AML-193 (cell line): ENCODE results near the gene GALR3.
"Not testable (repeated sequence)": the region's sequence is repeated elsewhere in the genome, so short reads cannot be mapped to it uniquely, and the experiment has no call there.

Source experiments
- DNase-seq, 2 experiments: peaks; one replicate each; lab custom pipeline; 2025; lab: John Stamatoyannopoulos, UW

GALR3 gene

GRCh38 chr22:37823134-37823985 is at the start of gene GALR3:
GALR3 (plus strand) TSS chr22:37823382; CDS start chr22:37823407, 25 bp downstream.
- DNase-seq, result no peak

- no peak for DNase-seq
Measured at GRCh38 chr22:37774728-37775127, 48.5 kb upstream of the GALR3 start.

- no peak for DNase-seq
Measured at GRCh38 chr22:37775785-37776638, 47.2 kb upstream of the GALR3 start.

GRCh38 chr22:37776639-37777005 is 46.6 kb upstream of the GALR3 start:
- DNase-seq, result no peak

- DNase-seq, result no peak
Measured at GRCh38 chr22:37777122-37777687, 46.0 kb upstream of the GALR3 start.

GRCh38 chr22:37778370-37779009 is 44.7 kb upstream of the GALR3 start:
- DNase-seq, result no peak

GRCh38 chr22:37781434-37782059 is 41.6 kb upstream of the GALR3 start:
- no peak for DNase-seq

- DNase-seq, result no peak
Measured at GRCh38 chr22:37782340-37783168, 40.6 kb upstream of the GALR3 start.

- no peak for DNase-seq
Measured at GRCh38 chr22:37784829-37785495, 38.2 kb upstream of the GALR3 start.

- DNase-seq, result no peak
Measured at GRCh38 chr22:37790234-37790633, 32.9 kb upstream of the GALR3 start.

- no peak for DNase-seq
Measured at GRCh38 chr22:37792494-37792893, 30.7 kb upstream of the GALR3 start.

- DNase-seq, result no peak
Measured at GRCh38 chr22:37794376-37794775, 28.8 kb upstream of the GALR3 start.

- DNase-seq, result no peak
Measured at GRCh38 chr22:37796079-37796478, 27.1 kb upstream of the GALR3 start.

GRCh38 chr22:37797259-37797658 is 25.9 kb upstream of the GALR3 start:
- not testable (repeated sequence) for DNase-seq

GRCh38 chr22:37797874-37798500 is 25.2 kb upstream of the GALR3 start:
- no peak for DNase-seq

- DNase-seq, result not testable (repeated sequence)
Measured at GRCh38 chr22:37799979-37800378, 23.2 kb upstream of the GALR3 start.

GRCh38 chr22:37801946-37802309 is 21.3 kb upstream of the GALR3 start:
- DNase-seq, result peak in 1 of 2 experiments; percentile 4

- peak; percentile 23 to 25 for DNase-seq
Measured at GRCh38 chr22:37802310-37803194, 20.6 kb upstream of the GALR3 start.

GRCh38 chr22:37803195-37803638 is 20.0 kb upstream of the GALR3 start:
- DNase-seq, result no peak
